Parietal lobe (tissue), 1 donor: Measurements from ENCODE around the gene KIAA1755. TPM values are rescaled to one million over a fixed set of nuclear protein-coding genes. Genes with fewer than 3 reads are reported as not detected.

ENCODE experiments used
- total RNA-seq: library from RNA; depleted of rRNA; stranded (reverse); fragments of >200 nt; gene quantifications from one replicate; pipeline ENCODE4 v1.2.3, GENCODE V29; 2014

Gene KIAA1755
- 2.8 TPM for total RNA-seq

GRCh38 chr20:38260378-38261053 lies at the start of gene KIAA1755:
Gene KIAA1755 (minus strand): TSS chr20:38260735. CDS start chr20:38260500, 235 bp downstream.

GRCh38 chr20:38303908-38304379 lies 43.4 kb upstream of the KIAA1755 start, which contains the start of gene BPI:
Gene BPI (plus strand): TSS chr20:38304156. CDS start chr20:38304224, 68 bp downstream.

GRCh38 chr20:38165089-38165965 lies 95.2 kb downstream of the KIAA1755 start, which contains the start of gene TGM2:
Gene TGM2 (minus strand): TSS chr20:38165270. CDS start chr20:38165198, 72 bp downstream.

Other genes starting within 250 kb of the KIAA1755 start
- 43.8 TPM for gene TTI1, start 227.3 kb downstream of the KIAA1755 start, total RNA-seq
- 48.5 TPM for gene RPRD1B, start 227.0 kb downstream of the KIAA1755 start, total RNA-seq
- 4.4 TPM for gene TGM2, start 95.5 kb downstream of the KIAA1755 start, total RNA-seq
- not detected for gene BPI, start 43.4 kb upstream of the KIAA1755 start, total RNA-seq
- gene LBP, start 85.7 kb upstream of the KIAA1755 start, total RNA-seq, result not detected
- 14.4 TPM for gene SNHG17, start 174.6 kb upstream of the KIAA1755 start, total RNA-seq
- gene RALGAPB, start 212.1 kb upstream of the KIAA1755 start, total RNA-seq, result 85.1 TPM